Measurements from ENCODE around the gene CR1. TPM values are rescaled to one million over a fixed set of nuclear protein-coding genes. Genes with fewer than 3 reads are reported as not detected.

Gene CR1
- total and polyA plus RNA-seq, 2 of the 4 experiments (the other 2 are of a cell fraction) = not detected

DNA sequence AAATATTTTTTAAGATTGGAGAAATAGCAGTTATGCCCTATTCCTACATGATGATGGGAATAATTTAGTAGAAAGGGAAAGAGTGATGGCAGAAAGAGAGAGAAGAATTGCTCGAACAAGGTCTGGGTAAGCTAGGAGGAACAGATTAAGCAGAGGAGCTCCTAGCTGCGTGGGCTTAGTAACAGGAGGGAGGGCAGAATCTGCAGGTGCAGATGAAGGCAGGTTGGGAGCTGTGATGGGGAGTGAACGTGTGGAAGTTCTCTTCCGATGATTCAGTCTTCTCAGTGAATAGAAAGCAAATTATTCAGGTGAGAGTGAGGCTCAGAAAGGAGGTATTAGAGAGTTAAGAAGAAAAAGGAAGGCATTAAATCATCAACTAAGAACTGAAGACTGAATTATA, 8.3 kb upstream of the CR1 start:
- Histone ChIP-seq H3K4me2 (ENCODE audit: low read depth, low read length) (no peak overlapping the region), H4K8ac (ENCODE audit: low read depth in 2 of 2, low read length in 2 of 2) (no peak overlapping the region), H2AK9ac (replicated peaks; ENCODE audit: low read depth, low read length, poor library complexity) (no peak overlapping the region), H3K18ac (ENCODE audit: low read depth, low read length) (no peak overlapping the region), H3K23ac (ENCODE audit: low read depth, low read length) (no peak overlapping the region), H4K20me1 (ENCODE audit: insufficient read depth, low read length) (no peaks in the 10 kb centered on the region), H3K9me1 (ENCODE audit: insufficient read depth, low read length) (no peaks in the 10 kb centered on the region), H3K27me3 (ENCODE audit: control insufficient read depth, insufficient read depth, low read length) (peaks cover 2% of the 10 kb centered on the region), H4K91ac (ENCODE audit: insufficient read depth, low read depth, low read length) (no peak overlapping the region), H2AK5ac (ENCODE audit: low read depth, low read length) (no peak overlapping the region), H3K4me3 (ENCODE audit: insufficient read depth, low read depth, low read length) (no peak overlapping the region), H2BK120ac (ENCODE audit: low read depth, low read length) (no peak overlapping the region), H3K4ac (ENCODE audit: low read depth, low read length) (no peak overlapping the region), H3K4me1 (ENCODE audit: control insufficient read depth, insufficient read depth, low read length) (no peaks in the 10 kb centered on the region), H2BK20ac (ENCODE audit: low read depth, low read length) (no peak overlapping the region), H3K56ac (ENCODE audit: extremely low read depth, insufficient read depth, low read length) (no peak overlapping the region), H4K5ac (ENCODE audit: low read depth, low read length) (no peak overlapping the region), H2BK5ac (ENCODE audit: low read depth, low read length, poor library complexity, severe bottlenecking) (no peak overlapping the region), H3K27ac (ENCODE audit: insufficient read depth, low read length) (no peak overlapping the region), H3K14ac (replicated peaks; ENCODE audit: low read depth, low read length) (no peak overlapping the region), H3K79me1 (ENCODE audit: low read depth in 1 of 2, low read length in 2 of 2) (no peaks in the 10 kb centered on the region), H2AFZ (replicated peaks; ENCODE audit: low read length, poor library complexity) (no peak overlapping the region), H3K36me3 (ENCODE audit: control insufficient read depth, insufficient read depth, low read length) (no peaks in the 10 kb centered on the region), H3K9me3 (ENCODE audit: control insufficient read depth, insufficient read depth, low read length) (no peaks in the 10 kb centered on the region), H3K9ac (ENCODE audit: low read depth, low read length) (no peak overlapping the region), H2BK15ac (ENCODE audit: low read depth, low read length) (no peak overlapping the region)
- intact Hi-C loops (cut with micrococcal nuclease) (no loop called here), in situ Hi-C loops (cut with MboI; ENCODE audit: low sequenced_read_pairs) (no loop called here), dilution Hi-C loops (cut with HindIII; ENCODE audit: low sequenced_read_pairs, unreplicated experiment) (no loop called here)
- no TSS peak for BruUV-seq (replicated peaks)
- ChIA-PET CTCF (no interaction called here), POLR2A (ENCODE audit: unreplicated experiment) (no interaction called here)
- WGBS, 2 experiments (ENCODE audit: extremely low coverage in 2 of 2, insufficient read length in 1 of 2) = 36% methylated on average over 2 of the region's 4 CpGs; no CpG with 5 or more reads in 1 of the 2 experiments
- DNase-seq = no peak
- no peak for TF ChIP-seq FOS (IDR thresholded peaks at IDR 0.05; ENCODE audit: low read depth, low read length)
- TF ChIP-seq BHLHE40 (IDR thresholded peaks at IDR 0.05; ENCODE audit: low read depth, low read length) = no peak
- TF ChIP-seq CHD1 (IDR thresholded peaks at IDR 0.05; ENCODE audit: low read depth, low read length) = no peak
- TF ChIP-seq, protein P1, sequence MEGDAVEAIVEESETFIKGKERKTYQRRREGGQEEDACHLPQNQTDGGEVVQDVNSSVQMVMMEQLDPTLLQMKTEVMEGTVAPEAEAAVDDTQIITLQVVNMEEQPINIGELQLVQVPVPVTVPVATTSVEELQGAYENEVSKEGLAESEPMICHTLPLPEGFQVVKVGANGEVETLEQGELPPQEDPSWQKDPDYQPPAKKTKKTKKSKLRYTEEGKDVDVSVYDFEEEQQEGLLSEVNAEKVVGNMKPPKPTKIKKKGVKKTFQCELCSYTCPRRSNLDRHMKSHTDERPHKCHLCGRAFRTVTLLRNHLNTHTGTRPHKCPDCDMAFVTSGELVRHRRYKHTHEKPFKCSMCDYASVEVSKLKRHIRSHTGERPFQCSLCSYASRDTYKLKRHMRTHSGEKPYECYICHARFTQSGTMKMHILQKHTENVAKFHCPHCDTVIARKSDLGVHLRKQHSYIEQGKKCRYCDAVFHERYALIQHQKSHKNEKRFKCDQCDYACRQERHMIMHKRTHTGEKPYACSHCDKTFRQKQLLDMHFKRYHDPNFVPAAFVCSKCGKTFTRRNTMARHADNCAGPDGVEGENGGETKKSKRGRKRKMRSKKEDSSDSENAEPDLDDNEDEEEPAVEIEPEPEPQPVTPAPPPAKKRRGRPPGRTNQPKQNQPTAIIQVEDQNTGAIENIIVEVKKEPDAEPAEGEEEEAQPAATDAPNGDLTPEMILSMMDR (conservative IDR thresholded peaks at IDR 0.05; ENCODE audit: low read depth, low read length) = no peak
- TF ChIP-seq POLR2A (IDR thresholded peaks at IDR 0.05; ENCODE audit: low read depth, low read length) = no peak
- no peak for TF ChIP-seq RAD21 (IDR thresholded peaks at IDR 0.05; ENCODE audit: low read length)
- TF ChIP-seq MAZ (IDR thresholded peaks at IDR 0.05; ENCODE audit: borderline replicate concordance, low read depth, low read length) = no peak
- no peak for TF ChIP-seq RFX5 (IDR thresholded peaks at IDR 0.05; ENCODE audit: low read depth, low read length)
- TF ChIP-seq SMC3 (IDR thresholded peaks at IDR 0.05; ENCODE audit: low read depth, low read length) = no peak
- TF ChIP-seq, protein P2, sequence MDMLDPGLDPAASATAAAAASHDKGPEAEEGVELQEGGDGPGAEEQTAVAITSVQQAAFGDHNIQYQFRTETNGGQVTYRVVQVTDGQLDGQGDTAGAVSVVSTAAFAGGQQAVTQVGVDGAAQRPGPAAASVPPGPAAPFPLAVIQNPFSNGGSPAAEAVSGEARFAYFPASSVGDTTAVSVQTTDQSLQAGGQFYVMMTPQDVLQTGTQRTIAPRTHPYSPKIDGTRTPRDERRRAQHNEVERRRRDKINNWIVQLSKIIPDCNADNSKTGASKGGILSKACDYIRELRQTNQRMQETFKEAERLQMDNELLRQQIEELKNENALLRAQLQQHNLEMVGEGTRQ (IDR thresholded peaks at IDR 0.05; ENCODE audit: low read depth, low read length) = no peak
- no peak for TF ChIP-seq CEBPB (IDR thresholded peaks at IDR 0.05; ENCODE audit: low read depth, low read length)
- no peak for TF ChIP-seq MAFK (IDR thresholded peaks at IDR 0.05; ENCODE audit: low read depth, low read length)
- no peak for ATAC-seq (ENCODE audit: low read depth)

Measured in IMR-90 (cell line).